IPS DF 4.7 (cell line): Measurements from ENCODE around the gene CENPF.
"Not testable (repeated sequence)": the region's sequence is repeated elsewhere in the genome, so short reads cannot be mapped to it uniquely, and the experiment has no call there.

Source experiments
- DNase-seq: peaks from one replicate; pipeline ENCODE4 v3.0.0-alpha.2; 2013; ENCODE audit warnings: low spot score; ENCODE audit errors: extremely low read depth

CENPF gene

DNA sequence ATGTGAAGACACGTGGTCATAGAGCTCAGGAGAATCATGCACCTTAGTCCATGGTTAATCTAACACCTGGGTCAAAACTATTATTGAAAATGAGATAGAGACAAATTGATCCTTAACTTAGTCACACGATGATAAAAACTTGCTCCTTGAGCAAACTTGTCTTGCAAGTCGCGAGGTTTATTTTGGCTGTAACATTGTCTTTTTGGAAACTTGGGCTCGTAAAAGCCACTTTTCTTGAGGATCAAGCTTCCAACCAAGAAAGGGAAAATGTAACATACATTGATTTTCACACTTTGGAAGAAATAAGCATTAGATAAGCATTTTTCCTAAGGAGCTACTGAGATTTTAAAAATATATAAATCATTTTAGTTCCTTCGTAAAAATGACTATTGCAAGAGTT lies 19.9 kb upstream of the CENPF start:
- no peak for DNase-seq

DNA sequence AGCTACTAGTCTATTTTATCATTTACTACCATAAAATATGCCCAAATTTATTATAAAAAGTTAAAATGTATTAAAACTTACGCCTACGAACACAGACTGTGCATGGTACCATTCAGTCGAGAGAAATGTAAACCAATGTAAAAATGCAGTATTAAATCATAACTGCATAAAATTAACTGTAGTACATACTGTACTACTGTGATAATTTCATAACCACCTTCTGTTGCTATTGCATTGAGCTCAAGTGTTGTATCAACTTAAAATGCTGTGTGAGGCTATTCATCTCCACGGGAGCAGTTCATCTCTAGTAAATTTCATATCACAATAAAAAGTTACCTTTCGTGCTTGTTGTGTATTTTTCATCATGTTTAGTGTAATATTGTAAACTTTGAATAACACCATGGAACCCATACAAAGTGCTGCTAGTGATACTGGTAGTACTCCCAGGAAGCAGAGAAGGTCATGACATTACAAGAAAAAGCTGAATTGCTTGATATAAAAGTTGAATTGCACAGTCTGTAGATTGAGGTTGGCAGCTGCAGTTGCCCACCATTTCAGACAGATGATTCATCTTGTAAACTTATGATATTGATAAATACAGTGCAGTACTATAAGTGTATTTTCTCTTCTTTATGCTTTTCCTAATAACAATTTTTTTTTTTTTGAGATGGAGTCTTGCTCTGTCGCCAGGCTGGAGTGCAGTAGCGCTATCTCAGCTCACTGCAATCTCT lies 19.0 kb upstream of the CENPF start:
- no peak for DNase-seq

DNA sequence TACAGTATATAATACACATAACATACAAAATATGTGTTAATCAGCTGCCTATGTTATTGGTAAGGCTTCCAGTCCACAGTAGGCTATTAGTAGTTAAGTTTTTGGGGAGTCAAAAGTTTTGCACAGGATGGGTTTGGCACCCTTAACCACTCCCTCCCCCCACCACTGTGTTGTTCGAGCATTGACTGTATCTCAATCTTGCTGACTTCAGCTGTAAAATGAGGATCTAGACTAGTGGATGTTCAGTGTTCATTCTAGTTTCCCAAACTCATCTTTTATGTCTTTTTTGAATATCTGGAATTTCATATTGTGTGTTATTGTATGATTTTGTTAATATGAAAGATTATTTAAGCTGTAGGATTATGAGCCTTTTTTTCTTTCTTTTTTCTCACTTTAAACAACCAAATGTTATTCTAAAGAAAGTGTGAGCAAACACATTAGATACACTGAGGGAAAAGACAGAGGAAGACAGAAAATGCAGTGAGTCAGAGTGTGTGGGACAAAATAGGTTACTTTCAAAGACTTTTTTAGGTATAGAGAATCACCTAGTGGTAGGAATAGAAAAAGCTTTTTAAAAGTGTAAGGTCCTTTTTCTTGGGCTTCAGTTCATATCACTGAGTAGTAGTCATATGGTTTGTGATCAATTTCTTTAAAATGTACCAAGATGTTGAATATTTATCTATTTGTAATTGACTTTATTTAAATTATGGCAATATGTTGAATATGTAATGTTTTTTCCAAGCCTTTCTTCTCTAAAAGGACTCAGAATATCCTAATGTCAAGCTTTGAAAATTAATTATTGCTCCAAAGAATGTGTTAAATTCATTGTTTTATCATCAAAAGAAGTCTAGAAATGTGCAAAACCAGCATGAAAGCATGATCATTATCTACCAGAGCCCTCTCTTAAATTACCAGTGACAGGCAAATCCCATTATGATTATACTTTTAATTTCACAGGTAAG lies 17.9 kb upstream of the CENPF start:
- no peak for DNase-seq

DNA sequence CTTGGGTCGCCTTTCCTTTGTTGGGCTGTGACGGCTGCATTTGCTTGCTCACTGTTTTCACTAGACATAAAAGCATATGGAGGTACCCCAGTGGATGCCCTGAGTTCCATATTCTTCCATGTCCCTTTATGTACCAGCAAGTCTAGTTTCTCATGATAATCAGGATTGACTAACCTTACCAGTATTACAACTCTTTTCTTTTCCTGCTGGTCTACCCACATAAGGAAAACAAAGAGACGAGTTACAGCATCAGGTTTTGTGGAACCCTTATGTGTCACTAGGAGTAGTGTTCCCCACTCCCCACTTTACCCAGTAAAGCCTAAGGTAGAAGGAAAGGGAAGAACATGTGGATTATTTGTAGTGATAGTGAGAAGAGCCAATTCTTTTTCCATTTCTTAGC lies 16.4 kb upstream of the CENPF start:
- no peak for DNase-seq

DNA sequence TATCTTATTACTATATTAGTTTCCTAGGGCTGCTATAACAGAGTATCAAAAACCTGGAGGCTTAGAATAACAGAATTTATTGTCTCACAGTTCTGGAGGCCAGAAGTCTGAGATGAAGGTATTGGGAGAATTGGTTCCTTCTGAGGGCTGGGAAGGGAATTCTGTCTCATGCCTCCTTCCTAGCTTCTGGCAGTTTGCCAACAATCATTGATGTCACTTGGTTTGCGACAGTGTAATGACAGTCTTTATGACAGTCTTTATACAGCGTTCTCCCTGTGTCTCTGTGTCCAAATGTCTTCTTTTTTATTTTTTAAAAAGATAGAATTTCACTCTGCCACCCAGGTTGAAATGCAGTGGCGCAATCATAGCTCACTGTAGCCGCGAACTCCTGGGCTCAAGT lies 15.8 kb upstream of the CENPF start:
- DNase-seq: no peak

DNA sequence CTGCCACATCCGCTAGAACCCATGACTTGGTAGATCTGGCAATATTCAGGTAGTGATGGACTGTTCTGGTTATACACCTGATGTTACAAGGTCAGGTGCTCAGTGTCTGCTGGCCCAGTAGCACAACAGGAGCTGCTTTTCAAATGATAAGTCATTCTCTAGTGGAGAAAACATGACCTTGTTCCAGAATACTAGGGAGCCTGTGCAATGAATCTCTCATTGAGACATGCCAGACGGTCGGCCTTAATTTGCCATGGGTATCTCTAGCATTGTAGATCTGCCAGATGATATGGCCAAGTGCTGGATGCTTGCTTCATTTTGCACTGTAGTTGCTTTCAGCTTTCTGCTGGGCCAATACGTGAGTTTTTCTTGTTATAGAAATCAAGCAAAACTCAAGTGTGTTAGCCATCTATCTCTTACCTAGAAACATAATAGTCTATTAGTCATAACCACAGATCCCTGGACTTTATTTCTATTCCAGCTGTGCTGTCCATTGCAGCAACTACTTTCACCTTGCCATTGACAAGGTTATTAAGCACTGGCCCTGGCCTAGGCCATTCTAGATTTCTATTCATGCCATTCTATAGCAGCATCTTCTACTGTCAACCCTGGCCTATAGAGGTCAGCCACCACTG lies 13.9 kb upstream of the CENPF start:
- DNase-seq: no peak

DNA sequence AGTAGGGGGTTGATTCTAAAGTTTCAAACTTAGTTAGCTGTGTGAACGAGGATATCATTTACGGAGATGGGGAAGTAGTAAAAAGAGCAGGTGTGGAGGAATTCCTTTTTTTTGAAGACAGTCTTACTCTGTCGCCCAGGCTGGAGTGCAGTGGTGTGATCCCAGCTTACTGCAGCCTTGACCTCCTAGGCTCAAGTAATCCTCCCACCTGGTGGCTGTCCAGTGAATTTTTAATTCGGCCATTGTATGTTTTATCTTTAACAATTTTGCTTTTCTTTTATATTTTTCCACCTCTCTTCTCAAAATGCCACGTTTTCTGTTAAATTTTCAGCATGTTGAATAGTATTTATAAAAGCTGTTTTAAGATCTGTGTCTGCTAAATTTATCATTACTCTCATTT lies 12.3 kb upstream of the CENPF start:
- no peak for DNase-seq

DNA sequence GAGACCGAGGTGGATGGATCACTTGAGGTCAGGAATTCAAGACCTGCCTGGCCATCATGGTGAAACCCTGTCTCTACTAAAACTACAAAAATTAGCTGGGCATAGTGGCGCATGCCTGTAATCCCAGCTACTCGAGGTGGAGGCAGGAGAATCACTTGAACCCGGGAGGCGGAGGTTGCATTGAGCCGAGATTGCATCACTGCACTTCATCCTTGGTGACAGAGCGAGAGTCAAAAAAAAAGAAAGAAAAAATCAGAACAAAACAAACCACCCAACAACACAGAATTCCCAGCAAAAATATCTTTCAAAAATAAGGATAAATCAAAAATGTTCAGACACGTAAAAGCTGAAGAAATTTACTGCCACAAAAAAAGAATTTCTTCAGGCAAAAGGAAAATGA lies 11.1 kb upstream of the CENPF start:
- not testable (repeated sequence) for DNase-seq

DNA sequence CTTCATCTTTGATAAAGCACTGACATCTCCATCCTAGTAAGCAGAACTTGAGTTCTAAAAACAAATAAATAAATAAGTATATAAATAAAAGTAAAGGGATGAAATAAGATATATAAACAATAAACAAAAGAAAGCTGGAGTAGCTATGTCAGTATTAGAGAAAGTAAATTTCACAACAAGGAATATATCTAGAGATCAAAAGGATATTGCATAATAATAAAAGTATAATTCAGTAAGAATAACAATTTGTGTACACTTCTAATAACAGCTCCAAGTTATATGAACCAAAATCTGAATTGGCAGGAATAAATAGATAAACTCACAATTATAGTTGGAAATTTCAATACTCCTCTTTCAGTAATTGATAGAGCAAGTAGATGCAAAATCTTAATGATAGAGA lies 9.8 kb upstream of the CENPF start:
- DNase-seq: no peak

DNA sequence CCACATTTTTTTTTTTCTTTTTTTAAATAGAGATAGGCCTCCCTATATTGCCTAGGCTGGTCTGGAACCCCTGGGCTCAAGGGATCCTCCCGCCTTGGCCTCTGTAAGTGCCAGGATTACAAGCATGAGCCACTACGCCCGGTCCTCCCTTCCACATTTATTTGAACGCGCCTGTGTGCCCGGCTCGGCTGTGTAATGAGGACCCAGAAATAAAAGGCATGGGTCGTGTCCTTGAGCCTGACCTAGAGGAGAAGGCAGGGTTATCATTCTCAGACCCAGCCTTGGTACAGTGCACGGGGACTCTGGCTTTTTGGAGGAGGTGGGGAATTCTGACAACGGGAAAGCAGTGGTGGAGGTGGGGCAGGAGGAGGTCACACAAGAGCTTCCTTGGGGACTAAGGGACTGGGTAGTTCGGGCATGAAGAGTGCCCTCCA lies 841 bp downstream of the CENPF start:
- DNase-seq: no peak

DNA sequence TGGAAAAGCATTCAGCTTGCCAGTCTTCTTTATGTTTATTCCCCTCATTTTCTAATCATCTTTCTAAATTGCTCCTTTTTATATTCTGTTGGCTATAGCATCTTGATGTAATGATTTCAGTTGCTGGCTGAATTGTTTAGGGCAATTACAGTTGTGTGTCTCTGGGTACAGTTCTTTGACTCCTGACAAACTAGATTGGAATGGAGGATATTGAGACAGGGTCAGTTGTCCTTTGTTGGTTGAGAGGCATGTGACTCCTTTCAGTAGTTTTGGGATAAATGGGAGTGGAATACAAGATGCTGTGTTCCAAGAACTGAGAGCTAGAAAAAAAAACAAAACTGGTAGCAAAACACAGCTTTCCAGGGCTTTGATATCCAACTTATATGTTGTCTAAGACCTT lies 1.5 kb downstream of the CENPF start:
- no peak for DNase-seq

DNA sequence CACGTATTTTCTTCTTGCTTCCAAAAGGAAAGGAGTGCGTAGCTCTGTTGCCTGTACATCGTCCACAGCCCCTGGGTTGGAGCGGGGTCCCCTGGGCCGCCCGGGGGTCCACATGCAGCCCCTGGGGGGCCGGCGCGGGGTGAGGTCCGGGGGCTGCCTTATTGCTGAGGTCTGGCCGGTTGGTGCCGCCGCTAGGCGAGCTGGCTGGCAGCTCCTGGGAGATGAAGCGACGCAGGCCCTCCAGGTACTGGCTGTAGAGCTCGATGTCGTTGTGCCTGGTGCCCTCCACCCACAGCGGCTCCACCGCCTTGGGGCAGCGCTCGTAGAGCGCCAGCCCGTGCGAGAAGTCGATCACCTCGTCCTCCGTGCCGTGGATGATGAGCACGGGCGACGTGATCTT lies 2.5 kb downstream of the CENPF start:
- not testable (repeated sequence) for DNase-seq

DNA sequence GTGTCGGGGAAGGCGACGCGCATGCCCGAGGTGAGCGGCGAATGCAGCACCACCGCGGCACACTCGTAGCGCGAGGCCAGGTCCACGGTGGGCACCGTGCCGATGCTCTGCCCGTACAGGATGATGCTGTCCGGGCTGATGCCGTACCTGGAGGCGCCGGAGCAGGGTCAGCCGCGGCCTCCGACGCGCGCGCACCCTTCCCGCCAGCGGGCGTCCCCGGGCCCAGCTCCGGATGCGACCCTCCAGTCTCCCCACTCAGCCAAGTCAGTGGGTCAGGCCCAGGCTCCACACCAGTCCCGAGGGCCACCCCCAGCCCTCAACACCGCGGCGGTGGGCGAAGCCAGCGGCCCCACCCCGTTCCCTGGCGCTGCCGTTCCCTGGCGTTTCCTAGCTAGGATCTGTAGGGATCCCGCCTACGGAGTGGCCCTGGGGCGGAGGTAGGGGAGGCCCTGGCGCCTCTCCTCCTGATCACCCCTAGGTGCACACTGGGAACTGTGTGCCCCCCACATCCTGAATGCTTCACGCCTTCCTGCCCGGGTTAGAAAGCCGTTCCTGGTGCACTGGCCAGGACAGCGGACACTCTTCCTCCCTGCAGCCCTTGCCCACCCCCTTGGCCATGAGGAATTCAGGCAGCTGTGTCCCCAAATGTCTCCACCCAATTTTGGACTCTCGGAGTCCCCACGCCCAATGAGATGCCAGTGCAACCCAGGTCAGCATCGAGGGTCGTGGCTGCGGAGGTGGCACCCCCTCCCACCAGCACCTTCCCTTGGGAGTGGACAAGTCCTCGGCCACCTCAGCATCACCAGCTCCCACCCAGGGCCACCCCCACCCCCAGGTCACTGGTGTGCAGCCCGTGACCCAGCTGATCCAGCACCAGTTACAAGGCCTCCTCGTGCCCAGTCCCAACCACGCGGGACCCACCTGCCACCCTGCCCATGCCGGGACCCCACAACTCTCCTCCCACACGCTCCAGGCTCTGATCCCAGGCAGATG lies 3.2 kb downstream of the CENPF start:
- DNase-seq: not testable (repeated sequence)

DNA sequence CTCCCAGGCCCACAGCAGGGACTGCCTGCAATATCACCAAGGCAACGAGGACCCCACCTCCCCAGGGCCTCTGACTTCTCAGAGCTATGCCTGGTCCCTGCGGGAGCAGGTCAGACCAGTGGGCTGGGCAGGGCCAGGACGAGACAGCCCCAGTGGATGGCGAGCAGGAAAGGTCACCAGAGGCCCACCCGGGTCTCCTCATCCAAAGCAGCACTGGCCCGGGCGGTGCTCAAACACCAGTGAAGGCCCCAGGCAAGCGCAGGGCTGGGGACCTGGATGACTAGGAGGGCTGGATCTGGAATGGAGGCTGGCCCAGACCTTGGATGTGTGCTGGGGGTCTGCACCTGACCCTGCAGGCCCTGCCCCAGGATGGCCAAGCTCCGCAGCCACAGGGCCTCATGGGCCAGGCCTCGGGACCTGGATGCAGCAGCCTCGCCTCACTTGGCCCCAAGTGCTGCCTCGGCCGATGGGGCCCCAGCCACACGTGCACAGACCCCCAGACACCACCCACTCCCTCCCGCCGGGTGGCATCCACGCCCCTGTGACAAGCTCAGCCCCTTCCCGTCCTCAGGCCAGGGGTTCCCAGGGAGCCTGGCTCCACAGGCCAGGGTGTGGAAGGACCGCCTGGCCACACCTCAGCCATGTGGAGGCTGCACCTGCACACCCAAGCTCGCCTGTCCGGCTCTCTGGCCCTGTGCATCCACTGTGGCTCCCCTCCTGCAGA lies 4.7 kb downstream of the CENPF start:
- DNase-seq: not testable (repeated sequence)

DNA sequence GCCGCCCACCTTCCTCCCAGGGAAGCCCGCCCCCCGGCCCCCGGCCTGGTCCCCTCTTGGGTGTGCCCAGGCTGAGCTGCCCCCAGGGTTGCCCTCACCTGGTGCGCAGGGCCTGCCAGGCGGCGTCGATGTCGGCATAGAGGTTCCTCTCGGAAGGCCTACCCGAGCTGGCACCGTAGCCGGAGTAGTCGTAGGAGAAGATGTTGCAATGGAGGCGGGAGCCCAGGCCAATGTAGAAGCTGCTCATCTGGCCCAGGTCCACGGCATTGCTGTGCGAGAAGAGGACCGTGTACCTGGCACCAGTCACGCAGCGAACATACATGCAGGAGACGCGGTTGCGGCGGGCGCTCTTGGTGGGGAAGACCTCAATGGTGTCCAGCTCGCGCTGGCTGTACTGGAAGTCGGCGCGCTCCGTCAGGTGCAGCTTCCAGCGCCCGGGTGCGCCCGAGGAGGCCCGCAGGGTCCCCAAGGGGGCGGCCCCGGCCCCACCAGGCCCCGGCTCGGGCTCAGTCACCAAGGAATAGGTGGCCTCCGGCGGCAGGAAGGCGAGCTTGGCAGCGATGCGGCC lies 5.3 kb downstream of the CENPF start:
- DNase-seq: not testable (repeated sequence)

DNA sequence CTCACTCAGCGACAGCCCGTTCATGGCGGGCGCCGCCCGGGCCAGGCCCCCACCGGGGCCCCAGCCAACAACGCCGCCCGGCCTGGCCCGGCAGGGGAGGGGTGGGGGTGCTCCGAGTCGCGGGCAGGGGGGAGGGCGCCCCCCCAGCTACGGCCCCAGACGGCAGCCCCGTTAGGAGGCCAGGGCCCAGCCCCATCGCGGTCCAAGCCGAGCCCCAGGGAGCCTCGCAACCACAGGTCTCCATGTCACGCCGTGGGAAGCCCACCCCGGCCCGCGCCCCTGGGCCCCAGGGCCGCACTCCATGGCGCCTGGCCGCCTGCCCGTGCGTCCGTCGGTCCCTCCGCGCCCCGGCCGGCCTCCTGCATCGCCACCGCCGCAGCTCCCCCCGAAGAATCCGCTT lies 5.8 kb downstream of the CENPF start:
- DNase-seq: not testable (repeated sequence)

DNA sequence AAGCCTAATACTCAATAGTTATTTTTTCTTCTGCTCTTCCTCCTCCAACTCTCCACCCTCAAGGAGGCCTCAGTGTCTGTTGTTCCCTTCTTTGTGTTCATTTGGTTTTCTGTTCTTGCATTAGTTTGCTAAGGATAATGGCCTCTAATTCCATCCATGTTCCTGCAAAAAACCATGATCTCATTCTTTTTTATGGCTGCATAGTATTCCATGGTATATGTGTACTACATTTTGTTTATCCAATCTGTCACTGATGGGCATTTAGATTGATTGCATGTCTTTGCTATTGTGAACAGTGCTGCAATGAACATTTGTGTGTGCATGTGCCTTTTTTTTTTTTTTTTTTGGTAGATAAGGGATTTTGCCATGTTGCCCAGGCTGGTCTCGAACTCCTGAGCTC lies 6.7 kb downstream of the CENPF start:
- no peak for DNase-seq

DNA sequence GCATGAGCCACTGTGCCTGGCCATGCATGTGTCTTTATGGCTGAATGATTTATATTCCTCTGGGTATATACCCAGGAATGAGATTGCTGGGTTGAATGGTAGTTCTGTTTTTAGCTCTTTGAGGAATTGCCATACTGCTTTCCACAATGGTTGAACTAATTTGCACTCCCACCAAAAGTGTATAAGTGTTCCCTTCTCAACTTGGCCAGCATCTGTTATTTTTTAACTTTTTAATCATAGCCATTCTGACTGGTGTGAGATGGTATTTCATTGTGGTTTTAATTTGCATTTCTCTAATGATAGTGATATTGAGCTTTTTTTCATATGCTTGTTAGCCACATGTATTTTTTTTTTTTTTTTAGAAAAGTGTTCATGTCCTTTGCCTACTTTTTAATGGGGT lies 7.1 kb downstream of the CENPF start:
- DNase-seq: not testable (repeated sequence)

DNA sequence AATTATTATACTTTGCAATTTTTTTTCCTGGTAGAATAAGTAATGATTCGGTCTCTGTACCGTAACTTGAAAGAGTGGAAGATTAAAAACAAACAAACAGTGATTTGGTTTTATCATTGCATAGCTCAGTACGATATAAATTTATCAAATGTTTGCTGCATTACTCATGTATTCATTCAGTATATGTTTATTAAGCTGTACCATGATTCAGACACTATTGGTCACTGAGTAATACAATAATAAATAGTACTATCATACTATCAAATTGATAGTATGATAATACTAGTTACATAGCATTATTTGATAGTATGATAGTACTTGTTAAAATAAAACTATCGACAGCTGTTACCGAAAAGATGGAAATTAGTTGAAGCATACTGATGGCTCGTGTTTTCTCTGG lies 12.1 kb downstream of the CENPF start:
- no peak for DNase-seq

DNA sequence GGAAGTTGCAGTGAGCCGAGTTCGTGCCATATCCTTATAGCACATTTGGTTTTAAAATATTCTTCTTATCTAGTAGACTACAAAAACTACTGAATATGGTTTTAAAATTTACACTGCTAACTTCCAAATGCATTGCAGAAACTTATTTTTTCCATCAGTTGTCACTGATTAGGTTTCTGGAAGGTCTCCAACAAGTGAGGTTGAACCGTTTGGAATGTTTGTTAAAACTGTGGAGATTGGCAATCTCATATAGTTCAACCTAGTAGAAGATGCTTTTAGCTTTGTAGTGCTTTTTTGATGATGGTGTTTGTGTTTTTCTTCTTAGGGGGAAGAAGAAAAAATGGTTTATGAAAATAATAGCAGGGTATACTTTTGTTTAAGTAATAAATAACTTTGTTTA lies 12.9 kb downstream of the CENPF start:
- no peak for DNase-seq
